Activated CD8-positive, alpha-beta T cell treated with anti-CD3 and anti-CD28 coated beads for 36 hours (primary cell): ENCODE measurements around the gene EXOC4. TPM values are rescaled to one million over a fixed set of nuclear protein-coding genes. Genes with fewer than 3 reads are reported as not detected.

ENCODE experiments used
- ATAC-seq: fragments of 200-7000 bp; cut with Tn5 transposase; one replicate; pipeline ENCODE4 v1.10.0; 2021; ENCODE audit warnings: mild to moderate bottlenecking, moderate library complexity
- CTCF ChIA-PET: fragments of 350-600 bp; sonication (Branson Sonifier 250); formaldehyde crosslinking; loops from one replicate; lab custom pipeline; 2021; ENCODE audit warnings: antibody characterized with exemption; lab: Charles Lee
- POLR2A ChIA-PET: fragments of 350-600 bp; sonication (Branson Sonifier 250); formaldehyde crosslinking; loops from one replicate; lab custom pipeline; 2021; ENCODE audit warnings: antibody characterized with exemption; lab: Charles Lee
- DNase-seq: peaks from one replicate; pipeline ENCODE4 v3.0.0-alpha.2; 2020
- H3K27ac Mint-ChIP-seq: one replicate; pipeline ENCODE4 v1.8.0; 2021; ENCODE audit warnings: mild to moderate bottlenecking, mixed read lengths
- H3K27me3 Mint-ChIP-seq: one replicate; pipeline ENCODE4 v1.8.0; 2021; ENCODE audit warnings: mixed read lengths
- H3K36me3 Mint-ChIP-seq: one replicate; pipeline ENCODE4 v1.8.0; 2021; ENCODE audit warnings: low read depth, mixed read lengths
- H3K4me1 Mint-ChIP-seq: one replicate; pipeline ENCODE4 v1.8.0; 2021; ENCODE audit warnings: low read depth, mixed read lengths
- H3K4me3 Mint-ChIP-seq: one replicate; pipeline ENCODE4 v1.8.0; 2021; ENCODE audit warnings: mild to moderate bottlenecking, moderate library complexity, mixed read lengths
- H3K9me3 Mint-ChIP-seq: one replicate; pipeline ENCODE4 v1.8.0; 2021; ENCODE audit warnings: mixed read lengths
- intact Hi-C: fragments of 100-400 bp; cut with micrococcal nuclease; formaldehyde crosslinking; loops from one replicate; pipeline ENCODE4 v1.10.0; 2022
- total RNA-seq, 2 experiments: library from RNA; stranded (reverse); gene quantifications; one replicate each; pipeline ENCODE4 v1.2.3, GENCODE V29; 2021
- TF ChIP-seq, protein P1 (sequence below): fragments of 200-600 bp; IDR thresholded peaks from one replicate; pipeline ENCODE4 v1.8.0; 2022; ENCODE audit warnings: antibody characterized with exemption, mild to moderate bottlenecking

Gene EXOC4
- total RNA-seq, 2 experiments from 2014 or later = 54.1 to 61.7 TPM

- no peak for ATAC-seq
- H3K27ac Mint-ChIP-seq = no peak overlapping the region
- POLR2A ChIA-PET = no interaction called here
- no peaks in the 10 kb centered on the region for H3K4me1 Mint-ChIP-seq
- TF ChIP-seq, protein P1, sequence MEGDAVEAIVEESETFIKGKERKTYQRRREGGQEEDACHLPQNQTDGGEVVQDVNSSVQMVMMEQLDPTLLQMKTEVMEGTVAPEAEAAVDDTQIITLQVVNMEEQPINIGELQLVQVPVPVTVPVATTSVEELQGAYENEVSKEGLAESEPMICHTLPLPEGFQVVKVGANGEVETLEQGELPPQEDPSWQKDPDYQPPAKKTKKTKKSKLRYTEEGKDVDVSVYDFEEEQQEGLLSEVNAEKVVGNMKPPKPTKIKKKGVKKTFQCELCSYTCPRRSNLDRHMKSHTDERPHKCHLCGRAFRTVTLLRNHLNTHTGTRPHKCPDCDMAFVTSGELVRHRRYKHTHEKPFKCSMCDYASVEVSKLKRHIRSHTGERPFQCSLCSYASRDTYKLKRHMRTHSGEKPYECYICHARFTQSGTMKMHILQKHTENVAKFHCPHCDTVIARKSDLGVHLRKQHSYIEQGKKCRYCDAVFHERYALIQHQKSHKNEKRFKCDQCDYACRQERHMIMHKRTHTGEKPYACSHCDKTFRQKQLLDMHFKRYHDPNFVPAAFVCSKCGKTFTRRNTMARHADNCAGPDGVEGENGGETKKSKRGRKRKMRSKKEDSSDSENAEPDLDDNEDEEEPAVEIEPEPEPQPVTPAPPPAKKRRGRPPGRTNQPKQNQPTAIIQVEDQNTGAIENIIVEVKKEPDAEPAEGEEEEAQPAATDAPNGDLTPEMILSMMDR = no peak
- CTCF ChIA-PET = no interaction called here
- peaks cover 3% of the 10 kb centered on the region for H3K36me3 Mint-ChIP-seq
- no peaks in the 10 kb centered on the region for H3K9me3 Mint-ChIP-seq
- no peak overlapping the region for H3K4me3 Mint-ChIP-seq
- intact Hi-C loops = no loop called here
- no peaks in the 10 kb centered on the region for H3K27me3 Mint-ChIP-seq
- no peak for DNase-seq
Observed at GRCh38 chr7:133675510-133676218, 422.8 kb downstream of the EXOC4 start.

DNA sequence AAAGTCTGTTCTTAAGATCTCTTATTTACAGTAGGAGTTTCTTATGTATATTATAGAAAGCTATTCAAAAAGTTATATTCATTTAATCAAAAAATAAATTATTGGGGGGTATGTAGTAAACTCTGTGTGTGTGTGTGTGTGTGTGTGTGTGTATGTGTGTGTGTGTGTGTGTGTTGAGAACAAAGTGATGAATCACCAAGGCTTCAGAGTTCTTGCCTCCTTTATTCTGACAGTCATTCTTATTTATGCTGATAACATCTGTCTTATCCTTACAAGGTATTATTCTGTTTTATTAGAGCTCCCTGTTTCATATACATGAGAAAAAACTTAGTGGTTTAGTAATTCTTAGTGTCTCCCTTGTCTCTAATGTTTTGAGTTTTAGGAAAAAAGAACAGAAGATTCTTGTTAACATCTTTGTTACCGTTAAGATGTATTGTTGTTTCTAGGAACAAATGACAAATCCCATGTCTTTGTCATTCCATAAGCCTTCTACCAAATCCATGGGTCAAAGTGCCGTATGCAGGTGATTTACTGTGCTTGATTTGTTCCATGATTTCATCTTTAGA lies 424.0 kb downstream of the EXOC4 start:
- no peak overlapping the region for H3K27ac Mint-ChIP-seq
- CTCF ChIA-PET = no interaction called here
- intact Hi-C loops = no loop called here
- peaks cover under 1% of the 10 kb centered on the region for H3K4me1 Mint-ChIP-seq
- DNase-seq (no peak), ATAC-seq (no peak)
- TF ChIP-seq, protein P1 = no peak
- no peaks in the 10 kb centered on the region for H3K27me3 Mint-ChIP-seq
- no peaks in the 10 kb centered on the region for H3K9me3 Mint-ChIP-seq
- POLR2A ChIA-PET = no interaction called here
- H3K4me3 Mint-ChIP-seq = no peak overlapping the region
- H3K36me3 Mint-ChIP-seq = peaks cover 3% of the 10 kb centered on the region

DNA sequence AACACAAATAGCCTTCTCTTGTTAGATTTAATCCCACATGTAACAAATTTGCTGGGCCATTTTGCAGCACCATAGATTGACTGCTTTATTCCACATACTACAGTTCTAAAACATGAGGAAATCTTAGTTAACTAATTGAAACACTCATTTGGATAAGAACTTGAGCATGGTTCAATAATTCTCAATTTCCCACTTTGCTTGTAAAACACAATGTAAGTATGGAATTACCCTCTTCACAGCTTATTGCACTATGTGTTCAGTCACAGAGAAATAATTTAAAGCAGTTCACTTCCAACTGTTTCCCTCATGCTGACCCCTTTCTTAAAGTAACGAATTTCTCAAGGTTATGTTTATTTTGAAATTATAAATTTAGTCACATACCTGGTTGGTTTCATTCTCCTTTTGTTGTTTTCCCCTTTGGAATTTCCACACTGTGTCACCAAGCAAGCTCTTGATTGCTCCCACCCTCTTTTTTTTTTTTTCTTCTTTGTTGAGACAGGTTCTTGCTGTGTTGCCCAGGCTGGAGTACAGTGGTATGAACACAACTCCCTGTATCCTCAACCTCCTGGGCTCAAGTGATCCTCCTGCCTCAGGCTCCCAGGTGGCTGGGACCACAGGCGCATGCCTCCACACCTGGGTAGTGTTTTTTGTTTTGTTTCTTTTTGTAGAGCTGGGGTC lies 425.4 kb downstream of the EXOC4 start:
- intact Hi-C loops = no loop called here
- no peak for ATAC-seq
- no peaks in the 10 kb centered on the region for H3K9me3 Mint-ChIP-seq
- H3K4me1 Mint-ChIP-seq = peaks cover 11% of the 10 kb centered on the region
- ChIA-PET CTCF (no interaction called here), POLR2A (interaction anchor here (0.6 kb wide), 1 partner anchor 482 kb away, joined by 5 read pairs; no protein-coding TSS in a partner anchor)
- H3K27me3 Mint-ChIP-seq = no peaks in the 10 kb centered on the region
- TF ChIP-seq, protein P1 = no peak
- peaks cover 3% of the 10 kb centered on the region for H3K36me3 Mint-ChIP-seq
- DNase-seq = no peak
- no peak overlapping the region for H3K27ac Mint-ChIP-seq
- no peak overlapping the region for H3K4me3 Mint-ChIP-seq

GRCh38 chr7:133679977-133680376 lies 427.1 kb downstream of the EXOC4 start:
- no peak for DNase-seq
- Mint-ChIP-seq H3K4me3 (no peak overlapping the region), H3K27ac (no peak overlapping the region), H3K27me3 (no peaks in the 10 kb centered on the region), H3K36me3 (peaks cover 3% of the 10 kb centered on the region), H3K4me1 (peaks cover 11% of the 10 kb centered on the region), H3K9me3 (no peaks in the 10 kb centered on the region)
- intact Hi-C loops = no loop called here
- CTCF ChIA-PET = no interaction called here
- ATAC-seq = no peak
- TF ChIP-seq, protein P1 = no peak
- POLR2A ChIA-PET = interaction anchor here (1.1 kb wide), 1 partner anchor 11 kb away, joined by 3 read pairs; no protein-coding TSS in a partner anchor

GRCh38 chr7:133681529-133681928 lies 428.7 kb downstream of the EXOC4 start:
- no peak for ATAC-seq
- Mint-ChIP-seq H3K9me3 (no peaks in the 10 kb centered on the region), H3K4me3 (no peak overlapping the region), H3K4me1 (peaks cover 11% of the 10 kb centered on the region), H3K27ac (no peak overlapping the region), H3K36me3 (peaks cover 5% of the 10 kb centered on the region), H3K27me3 (no peaks in the 10 kb centered on the region)
- ChIA-PET POLR2A (no interaction called here), CTCF (no interaction called here)
- intact Hi-C loops = no loop called here
- TF ChIP-seq, protein P1 = no peak
- DNase-seq = no peak
